ENCODE data around the gene NEDD4L.

The NEDD4L gene

DNA sequence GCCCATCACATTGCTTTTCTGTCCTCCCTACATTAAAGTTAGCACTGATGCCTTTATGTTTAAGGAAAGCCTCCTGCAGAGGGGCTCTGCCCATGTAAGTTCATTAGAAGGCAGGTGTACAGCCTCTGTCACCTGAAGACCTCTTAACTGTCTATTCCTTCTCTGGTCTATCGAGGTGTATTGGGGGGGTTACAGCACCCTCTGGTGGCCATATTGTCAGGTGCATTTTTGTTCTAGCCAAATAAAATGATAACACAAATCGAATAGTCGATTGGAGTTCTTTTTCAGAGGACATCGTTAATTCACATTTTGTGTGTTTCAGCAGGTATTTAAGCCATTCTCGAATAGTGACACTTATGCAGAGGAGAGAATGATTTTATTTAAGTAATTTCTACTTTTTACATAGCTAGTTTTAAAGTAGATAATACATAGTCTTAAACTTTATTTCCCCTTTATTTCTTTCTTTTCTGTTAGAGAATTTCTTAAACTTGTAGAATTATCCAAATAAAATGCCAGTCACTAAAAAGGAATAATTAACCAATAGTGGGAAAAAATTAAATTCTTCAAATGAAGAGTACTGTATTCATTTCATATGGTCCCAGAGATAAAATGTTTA lies 136.8 kb downstream of the NEDD4L start:
- Histone ChIP-seq H3K27me3 (ENCODE audit: low read length) (no peaks in the 10 kb centered on the region), H3K27ac (ENCODE audit: low read depth, low read length) (no peak overlapping the region), H3K4me3 (ENCODE audit: insufficient read depth, low read length, poor library complexity, severe bottlenecking) (no peak overlapping the region), H3K9ac (ENCODE audit: low read length) (no peak overlapping the region), H2AFZ (ENCODE audit: low read depth, low read length, severe bottlenecking) (no peak overlapping the region), H3K79me2 (ENCODE audit: insufficient read depth, low read length) (no peaks in the 10 kb centered on the region), H4K20me1 (ENCODE audit: low read depth, low read length) (peaks cover 5% of the 10 kb centered on the region), H3K9me2 (replicated peaks; ENCODE audit: insufficient read depth, low read length) (no peaks in the 10 kb centered on the region), H3K36me3 (ENCODE audit: low read length) (no peaks in the 10 kb centered on the region), H3F3A (ENCODE audit: insufficient read depth) (no peaks in the 10 kb centered on the region), H3K4me2 (ENCODE audit: low read depth, low read length, poor library complexity, severe bottlenecking) (no peak overlapping the region), H3K9me3 (ENCODE audit: insufficient read depth, low read length) (no peaks in the 10 kb centered on the region)
- TF ChIP-seq EZH2phosphoT487 (conservative IDR thresholded peaks at IDR 0.05; ENCODE audit: low read length) (no peak), CTCF (IDR thresholded peaks at IDR 0.05; ENCODE audit: insufficient read depth, low read length, poor library complexity, severe bottlenecking) (peak; percentile 97)

DNA sequence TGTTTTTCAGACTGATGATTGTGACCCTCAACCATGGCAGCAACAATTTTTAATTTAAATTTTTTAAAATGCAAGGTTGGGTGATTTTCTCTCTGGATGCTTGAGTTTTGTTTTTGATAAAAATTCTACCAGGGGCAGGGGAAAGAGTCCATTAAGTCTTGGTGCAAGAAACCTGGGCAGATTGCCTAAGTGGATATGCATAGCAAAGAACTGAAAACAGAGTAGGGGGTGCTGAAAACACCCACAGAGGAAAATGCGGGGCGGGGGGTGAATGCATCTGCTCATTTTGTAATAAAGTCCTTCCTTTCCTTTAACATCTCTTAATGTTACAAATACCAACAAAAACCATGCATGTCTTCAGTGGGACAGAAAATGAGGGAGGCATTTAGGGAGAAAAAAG lies 138.0 kb downstream of the NEDD4L start:
- no peak overlapping the region for H3K4me3 ChIP-seq (ENCODE audit: insufficient read depth, low read length, poor library complexity, severe bottlenecking)

DNA sequence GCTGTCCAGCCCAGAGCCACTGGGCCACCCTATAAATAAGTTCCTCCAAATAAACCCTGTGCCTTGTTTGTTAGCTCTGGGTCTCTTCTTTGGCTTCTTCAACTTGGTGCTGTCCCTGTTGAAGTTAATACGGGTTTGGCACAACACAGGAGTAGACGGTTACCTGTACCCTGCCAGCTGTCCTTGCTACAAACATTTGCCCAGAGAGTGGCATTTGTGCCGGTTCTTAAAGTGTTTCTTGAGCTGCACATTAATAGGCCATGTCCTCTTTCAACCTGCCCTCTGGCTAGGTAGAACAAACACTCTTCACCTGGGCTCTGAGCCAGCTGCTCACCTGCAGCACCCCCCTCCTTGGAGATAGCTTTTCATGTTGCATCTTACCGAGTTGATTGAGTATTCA lies 139.2 kb downstream of the NEDD4L start:
- H3F3A ChIP-seq (ENCODE audit: insufficient read depth) = no peaks in the 10 kb centered on the region
- no peak overlapping the region for H3K27ac ChIP-seq (ENCODE audit: low read depth, low read length)
- H3K9ac ChIP-seq (ENCODE audit: low read length) = no peak overlapping the region
- H3K9me2 ChIP-seq (replicated peaks; ENCODE audit: insufficient read depth, low read length) = no peaks in the 10 kb centered on the region
- H3K4me2 ChIP-seq (ENCODE audit: low read depth, low read length, poor library complexity, severe bottlenecking) = no peak overlapping the region
- TF ChIP-seq EZH2phosphoT487 (conservative IDR thresholded peaks at IDR 0.05; ENCODE audit: low read length) = no peak
- no peak for TF ChIP-seq CTCF (IDR thresholded peaks at IDR 0.05; ENCODE audit: insufficient read depth, low read length, poor library complexity, severe bottlenecking)
- H3K4me3 ChIP-seq (ENCODE audit: insufficient read depth, low read length, poor library complexity, severe bottlenecking) = no peak overlapping the region
- H3K9me3 ChIP-seq (ENCODE audit: insufficient read depth, low read length) = no peaks in the 10 kb centered on the region
- H3K79me2 ChIP-seq (ENCODE audit: insufficient read depth, low read length) = no peaks in the 10 kb centered on the region
- no peaks in the 10 kb centered on the region for H3K36me3 ChIP-seq (ENCODE audit: low read length)
- peaks cover 5% of the 10 kb centered on the region for H4K20me1 ChIP-seq (ENCODE audit: low read depth, low read length)
- H2AFZ ChIP-seq (ENCODE audit: low read depth, low read length, severe bottlenecking) = no peak overlapping the region
- H3K27me3 ChIP-seq (ENCODE audit: low read length) = no peaks in the 10 kb centered on the region

More for the DNA sequence above, 138.0 kb downstream of the NEDD4L start:
- Histone ChIP-seq H3K9me3 (ENCODE audit: insufficient read depth, low read length) (no peaks in the 10 kb centered on the region), H4K20me1 (ENCODE audit: low read depth, low read length) (peaks cover 5% of the 10 kb centered on the region), H3K4me2 (ENCODE audit: low read depth, low read length, poor library complexity, severe bottlenecking) (no peak overlapping the region), H2AFZ (ENCODE audit: low read depth, low read length, severe bottlenecking) (no peak overlapping the region), H3K9me2 (replicated peaks; ENCODE audit: insufficient read depth, low read length) (no peaks in the 10 kb centered on the region), H3K79me2 (ENCODE audit: insufficient read depth, low read length) (no peaks in the 10 kb centered on the region), H3K27ac (ENCODE audit: low read depth, low read length) (no peak overlapping the region), H3K27me3 (ENCODE audit: low read length) (no peaks in the 10 kb centered on the region), H3F3A (ENCODE audit: insufficient read depth) (no peaks in the 10 kb centered on the region), H3K9ac (ENCODE audit: low read length) (no peak overlapping the region), H3K36me3 (ENCODE audit: low read length) (no peaks in the 10 kb centered on the region)
- TF ChIP-seq CTCF (IDR thresholded peaks at IDR 0.05; ENCODE audit: insufficient read depth, low read length, poor library complexity, severe bottlenecking) (no peak), EZH2phosphoT487 (conservative IDR thresholded peaks at IDR 0.05; ENCODE audit: low read length) (no peak)
